ENCODE measurements around the gene TNNI3K.
A peak's percentile ranks its signal among the peaks of the same experiment; 100 is the strongest.
"Not testable (repeated sequence)": the region's sequence is repeated elsewhere in the genome, so short reads cannot be mapped to it uniquely, and the experiment has no call there.

The TNNI3K gene

GRCh38 chr1:74235153-74235552 is at the start of gene TNNI3K:
Gene TNNI3K, plus strand, starts transcription at chr1:74235387. Its CDS starts 65 bp downstream, at chr1:74235452.
- no peak for DNase-seq

- no peak for DNase-seq
These were observed 41.3 kb upstream of the TNNI3K start for GRCh38 chr1:74193908-74194307.

DNA sequence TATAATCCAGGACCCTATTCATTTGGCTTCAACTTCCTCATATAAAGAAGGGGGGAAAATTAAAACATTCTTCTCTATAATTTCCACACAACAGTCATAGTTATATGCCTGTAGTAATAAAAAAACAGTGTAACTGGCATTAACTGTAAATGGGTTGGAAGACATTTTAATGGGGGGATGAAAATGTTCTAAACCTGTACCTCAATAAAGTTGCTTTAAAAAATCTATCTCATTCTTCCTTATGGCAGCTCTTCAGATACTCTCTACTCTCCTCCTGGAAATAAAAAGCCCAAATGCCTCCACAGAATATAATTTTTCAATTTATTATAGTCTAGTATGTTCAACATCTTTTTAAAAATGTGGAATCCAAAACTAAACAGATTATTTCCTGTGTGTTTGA is 39.8 kb upstream of the TNNI3K start:
- DNase-seq, result no peak

DNA sequence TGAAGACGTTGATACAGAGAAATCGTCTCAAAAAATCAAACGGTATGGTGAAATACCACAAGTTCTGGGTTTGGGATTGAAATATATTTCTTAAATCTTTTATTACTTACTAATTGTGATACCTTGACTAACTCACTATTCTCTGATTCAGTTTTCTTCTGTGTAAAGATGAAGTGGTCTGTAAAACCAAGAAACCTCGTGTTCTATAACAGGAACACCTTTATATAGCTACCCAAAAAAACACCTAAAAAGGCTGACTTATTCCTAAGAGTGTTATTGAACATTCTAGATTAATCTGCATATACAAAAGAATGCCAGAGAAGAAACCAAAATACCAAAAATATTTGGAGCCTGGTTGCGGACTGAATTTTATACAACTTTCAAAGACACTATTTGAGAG is 37.9 kb upstream of the TNNI3K start:
- DNase-seq, result no peak

- DNase-seq, result peak; percentile 99
These were observed 37.3 kb upstream of the TNNI3K start, which contains the start of the genes FPGT and LRRIQ3 for GRCh38 chr1:74197657-74198552. Gene FPGT, plus strand, starts transcription at chr1:74198242. Its CDS starts 37 bp downstream, at chr1:74198279. Gene LRRIQ3, minus strand, starts transcription at chr1:74198176. Its CDS starts 14,492 bp downstream, at chr1:74183684.

GRCh38 chr1:74199504-74199903 is 35.7 kb upstream of the TNNI3K start:
- DNase-seq, result no peak

GRCh38 chr1:74205266-74205665 is 29.9 kb upstream of the TNNI3K start:
- DNase-seq, result no peak

DNA sequence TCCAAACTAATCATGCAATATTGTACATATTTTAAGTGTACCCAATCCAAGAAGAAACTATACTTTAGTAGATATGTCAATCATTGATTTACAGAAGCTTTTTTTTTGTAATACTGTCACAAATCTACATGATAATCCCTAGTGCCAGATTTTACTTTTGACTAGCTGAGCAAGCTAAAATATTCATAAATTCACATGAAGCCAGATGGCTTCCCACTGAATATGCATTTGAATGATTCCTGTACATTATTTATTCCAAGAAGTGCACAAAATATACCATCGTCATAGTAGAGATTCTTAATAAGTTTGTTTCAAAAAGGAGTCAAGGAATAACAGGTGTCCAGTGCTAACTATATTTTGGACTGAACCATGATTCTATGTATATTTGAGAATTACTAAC is 20.0 kb upstream of the TNNI3K start:
- DNase-seq, result no peak

DNA sequence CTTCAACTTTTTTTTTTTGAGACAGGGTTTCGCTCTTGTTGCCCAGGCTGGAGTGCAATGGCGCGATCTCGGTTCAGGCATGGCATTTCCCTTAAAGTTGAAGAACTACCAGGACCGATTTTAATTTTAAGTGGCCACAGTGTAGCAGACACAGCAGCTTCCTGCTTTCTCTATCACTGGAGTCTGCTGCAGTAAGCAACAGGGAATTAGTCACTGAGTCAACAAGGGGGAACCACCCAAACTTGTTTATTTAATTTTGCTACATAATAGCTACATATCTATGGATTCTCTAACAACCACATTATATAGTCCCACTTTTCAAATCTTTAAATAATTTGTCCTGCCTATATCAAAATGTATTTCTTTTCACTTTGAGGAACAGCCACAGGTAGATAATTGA is 12.5 kb upstream of the TNNI3K start:
- no peak for DNase-seq

GRCh38 chr1:74223453-74223852 is 11.7 kb upstream of the TNNI3K start:
- no peak for DNase-seq

DNA sequence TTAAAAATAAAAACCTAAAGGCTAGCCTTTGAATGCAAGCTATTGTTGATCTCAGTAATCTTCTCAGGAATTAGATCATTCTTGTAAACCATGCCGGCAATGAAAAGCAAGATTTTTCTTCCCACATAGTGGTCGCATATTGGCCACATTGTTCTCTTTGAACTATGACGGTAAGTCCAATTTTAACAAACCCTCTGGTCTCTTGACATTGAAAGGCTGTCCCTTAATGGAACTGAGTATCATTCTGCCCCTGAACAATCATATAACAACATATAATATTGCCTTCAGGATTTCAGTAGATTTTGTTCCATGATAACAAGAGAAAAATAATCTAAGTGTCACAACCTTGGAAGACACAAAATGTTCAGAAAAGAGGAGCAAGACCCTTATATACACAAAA is 1.3 kb downstream of the TNNI3K start:
- DNase-seq, result no peak

DNA sequence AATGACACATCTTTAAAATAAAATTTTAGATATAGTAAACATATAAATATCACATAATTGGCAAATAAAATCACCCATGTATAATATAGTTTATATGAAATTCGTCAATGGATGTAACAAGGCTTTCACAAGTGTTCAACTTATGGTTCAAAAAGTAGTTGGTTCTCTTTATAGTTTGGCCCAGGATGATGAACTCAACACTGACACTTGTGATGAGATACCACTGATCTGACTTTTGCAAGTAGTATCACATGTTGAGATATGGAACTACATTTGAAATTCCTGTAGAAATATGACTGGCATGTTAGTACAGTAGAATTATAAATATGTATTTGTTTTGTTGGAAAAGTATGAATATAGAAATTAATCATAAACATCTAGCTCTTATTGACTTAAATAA is 1.8 kb downstream of the TNNI3K start:
- DNase-seq, result no peak

DNA sequence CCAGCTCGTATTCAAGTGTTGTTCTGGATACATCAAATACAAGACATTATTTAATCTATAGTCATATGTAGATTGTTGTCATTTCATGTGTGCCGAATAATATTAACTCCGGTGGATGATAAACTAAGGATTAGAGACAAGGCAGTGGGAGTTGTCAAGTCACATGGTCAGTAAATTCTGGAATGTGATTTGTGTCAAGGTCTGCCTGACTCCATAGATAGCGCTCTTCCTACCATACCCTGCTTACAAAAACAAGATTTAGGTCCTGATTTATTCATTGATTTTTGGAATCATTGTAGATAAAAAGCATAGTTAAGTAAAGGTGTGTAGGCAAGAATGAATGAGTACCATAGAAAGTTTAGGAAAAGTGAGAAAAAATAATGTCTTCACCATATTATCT is 2.6 kb downstream of the TNNI3K start:
- no peak for DNase-seq

GRCh38 chr1:74245168-74245772 is 10.1 kb downstream of the TNNI3K start:
- DNase-seq, result no peak

DNA sequence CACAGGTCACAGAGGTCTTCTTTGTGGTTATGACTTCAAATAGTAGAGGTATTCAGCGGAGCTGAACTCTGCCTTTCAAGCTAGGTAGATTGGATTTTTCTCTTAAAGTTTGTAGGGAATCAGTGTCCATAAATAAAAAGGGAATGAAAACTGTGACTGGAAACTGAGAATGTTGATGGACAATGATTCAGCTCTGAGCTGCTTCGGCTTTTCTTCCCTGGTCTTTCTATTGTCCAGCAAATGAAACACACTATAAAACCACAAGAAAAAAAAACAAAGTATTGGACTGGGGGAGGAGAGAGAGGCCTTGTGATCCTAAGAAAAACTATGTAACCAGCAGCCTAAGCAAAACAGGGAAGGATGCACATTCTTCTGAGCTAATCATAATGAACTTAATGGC is 11.1 kb downstream of the TNNI3K start:
- DNase-seq, result no peak

DNA sequence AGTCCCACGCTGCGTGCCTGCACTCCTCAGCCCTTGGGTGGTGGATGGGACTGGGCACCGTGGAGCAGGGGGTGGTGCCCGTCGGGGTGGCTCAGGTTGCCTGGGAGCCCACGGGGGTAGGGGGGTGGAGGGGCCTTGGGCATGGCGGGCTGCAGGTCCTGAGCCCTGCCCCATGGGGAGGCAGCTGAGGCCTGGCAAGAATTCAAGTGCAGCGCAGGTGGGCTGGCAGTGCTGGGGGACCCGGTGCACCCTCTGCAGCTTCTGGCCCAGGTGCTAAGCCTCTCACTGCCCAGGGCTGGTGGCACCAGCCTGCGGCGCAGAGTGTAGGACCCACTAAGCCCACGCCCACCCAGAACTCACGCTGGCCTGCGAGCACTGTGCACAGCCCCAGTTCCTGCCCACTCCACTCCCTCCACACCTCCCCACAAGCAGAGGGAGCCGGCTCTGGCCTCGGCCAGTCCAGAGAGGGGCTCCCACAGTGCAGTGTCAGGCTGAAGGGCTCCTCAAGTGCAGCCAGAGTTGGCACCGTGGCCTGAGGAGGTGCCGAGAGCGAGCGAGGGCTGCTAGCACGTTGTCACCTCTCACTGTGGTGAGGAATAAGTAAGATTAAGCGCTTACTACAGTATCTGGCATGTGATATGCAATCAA is 12.8 kb downstream of the TNNI3K start:
- no peak for DNase-seq

DNA sequence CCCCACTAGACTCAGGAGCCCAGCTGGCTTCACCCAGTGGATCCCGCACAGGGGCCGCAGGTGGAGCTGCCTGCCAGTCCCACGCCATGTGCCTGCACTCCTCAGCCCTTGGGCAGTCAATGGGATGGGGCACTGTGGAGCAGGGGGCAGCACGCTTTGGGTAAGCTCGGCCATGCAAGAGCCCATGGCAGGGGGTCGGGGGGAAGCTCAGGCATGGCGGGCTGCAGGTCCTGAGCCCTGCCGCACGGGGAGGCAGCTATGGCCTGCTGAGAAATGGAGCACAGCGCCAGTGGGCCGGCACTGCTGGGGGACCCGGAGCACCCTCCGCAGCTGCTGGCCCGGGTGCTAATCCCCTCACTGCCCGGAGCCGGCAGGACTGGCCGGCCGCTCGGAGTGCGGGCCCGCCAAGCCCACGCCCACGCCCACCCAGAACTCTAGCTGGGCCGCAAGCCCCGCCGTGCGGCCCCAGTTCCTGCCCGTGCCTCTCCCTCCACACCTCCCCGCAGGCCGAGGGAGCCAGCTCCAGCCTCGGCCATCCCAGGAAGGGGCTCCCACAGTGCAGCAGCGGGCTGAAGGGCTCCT is 18.1 kb downstream of the TNNI3K start:
- not testable (repeated sequence) for DNase-seq

DNA sequence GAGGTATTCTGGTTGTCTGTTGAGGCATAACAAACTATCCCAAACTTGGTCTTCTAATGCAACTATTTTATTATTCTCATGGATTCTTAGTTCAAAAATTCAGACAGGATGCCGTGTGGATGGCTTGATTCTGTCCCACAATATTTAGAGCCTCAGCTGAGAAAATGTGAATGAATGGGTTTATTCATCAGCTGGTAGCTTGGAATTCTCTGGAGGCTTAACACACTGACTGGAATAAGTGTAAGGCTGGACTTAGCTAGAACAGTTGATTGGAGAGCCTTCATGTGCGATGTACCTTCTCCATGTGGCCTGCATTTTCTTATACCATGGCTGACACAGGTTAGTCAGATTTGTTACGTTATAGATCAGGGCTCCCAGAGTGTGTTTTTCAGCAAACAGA is 30.8 kb downstream of the TNNI3K start:
- DNase-seq, result no peak

DNA sequence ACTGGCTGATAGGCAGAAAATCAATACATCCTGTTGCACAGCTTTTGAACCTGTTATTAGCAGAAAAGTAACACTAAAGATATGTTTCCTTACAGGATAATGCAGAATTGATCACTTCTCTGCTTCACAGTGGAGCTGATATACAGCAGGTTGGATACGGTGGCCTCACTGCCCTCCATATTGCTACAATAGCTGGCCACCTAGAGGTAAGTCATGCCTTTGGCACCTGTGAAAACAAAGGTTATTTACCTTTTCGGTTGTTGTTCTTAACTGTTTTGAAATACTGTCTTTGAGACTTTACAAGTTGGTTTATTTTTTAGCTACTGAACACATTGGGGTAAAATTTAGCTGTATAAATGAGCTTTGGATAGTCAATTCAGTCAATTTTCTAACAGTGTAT is 36.3 kb downstream of the TNNI3K start:
- DNase-seq, result no peak

- DNase-seq, result no peak
These were observed 45.6 kb downstream of the TNNI3K start for GRCh38 chr1:74280642-74281396.

DNA sequence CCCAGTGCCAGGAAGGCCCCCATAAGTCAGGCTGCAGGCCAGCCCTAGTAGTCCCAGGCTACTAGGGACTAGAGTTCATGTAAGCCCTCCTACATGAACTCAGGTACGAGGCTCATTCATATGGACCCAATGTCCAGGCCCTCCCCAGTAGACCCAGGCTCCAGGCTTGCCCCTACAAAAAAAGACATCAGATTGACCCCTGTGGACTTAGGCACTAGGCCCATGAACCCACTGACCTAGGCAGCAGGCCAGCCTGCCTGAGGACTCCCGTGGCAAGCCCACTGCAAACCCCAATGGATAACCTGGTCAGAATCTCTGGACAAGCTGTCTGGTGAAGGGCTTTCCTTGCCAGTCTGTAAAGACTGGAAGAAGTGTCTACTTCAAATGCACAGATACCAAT is 51.2 kb downstream of the TNNI3K start:
- no peak for DNase-seq

- no peak for DNase-seq
These were observed 79.3 kb downstream of the TNNI3K start for GRCh38 chr1:74314438-74314837.

- DNase-seq, result no peak
These were observed 81.1 kb downstream of the TNNI3K start for GRCh38 chr1:74316302-74316701.

Data from right forelimb (tissue), 1 donor.